Testis (tissue), 3 donors: ENCODE measurements around the gene PIWIL4. TPM values are rescaled to one million over a fixed set of nuclear protein-coding genes. Genes with fewer than 3 reads are reported as not detected.

ENCODE experiments used
- DNase-seq: peaks from one replicate; pipeline ENCODE4 v3.0.0-alpha.2; 2019
- H3K27ac ChIP-seq, 2 donors: fragments of 200-600 bp; sonication (generic); one replicate each; pipeline ENCODE4 v1.5.1; 2019
- H3K27me3 ChIP-seq: fragments of 200-600 bp; sonication (generic); one replicate; pipeline ENCODE4 v1.5.1; 2019
- H3K36me3 ChIP-seq: fragments of 200-600 bp; sonication (generic); one replicate; pipeline ENCODE4 v1.5.1; 2017; ENCODE audit warnings: low read depth; ENCODE audit errors: missing control alignments
- H3K4me1 ChIP-seq: fragments of 200-600 bp; sonication (generic); one replicate; pipeline ENCODE4 v1.5.1; 2019
- H3K4me3 ChIP-seq, 2 donors: fragments of 200-600 bp; sonication (generic); one replicate each; pipeline ENCODE4 v1.5.1; 2017 to 2019
- H3K9me3 ChIP-seq: fragments of 200-600 bp; sonication (generic); one replicate; pipeline ENCODE4 v1.5.1; 2017
- POLR2A ChIP-seq: fragments of 450-650 bp; IDR thresholded peaks from one replicate; pipeline ENCODE4 v1.6.1; 2017; ENCODE audit warnings: antibody characterized with exemption, mild to moderate bottlenecking, moderate library complexity
- WGBS, 2 donors: methylation state at CpG; one replicate each; pipeline ENCODE4 v1.1.5; 2018; 5-methylcytosine and 5-hydroxymethylcytosine counted together
- intact Hi-C: fragments of 100-400 bp; cut with DNase I; formaldehyde crosslinking; loops from one replicate; pipeline ENCODE4 v1.15.1; 2023; ENCODE audit warnings: low total_unique reads
- polyA plus RNA-seq: library from polyadenylated mRNA; stranded (reverse); fragments of 350-450 nt; fragmentation: Illumina TruSeq; extraction: RNeasy Lipid Tissue Mini Kit (QIAGEN cat#74804); gene quantifications from one replicate; pipeline ENCODE4 v1.2.3, GENCODE V29; 2014; ENCODE audit warnings: low read depth, low replicate concordance; ENCODE audit not compliant: insufficient read depth
- total RNA-seq, 2 donors: library from RNA; depleted of rRNA; stranded (reverse); fragments of >200 nt; gene quantifications; one replicate each; pipeline ENCODE4 v1.2.3, GENCODE V29; 2016
- TF ChIP-seq, protein P1 (sequence below), 3 experiments: fragments of 450-650 bp in 2 of 3; fragments of 200-600 bp in 1 of 3; sonication (generic) in 1 of 3; IDR thresholded peaks; one replicate each; pipeline ENCODE4 v1.5.1; 2016 to 2019; ENCODE audit warnings: antibody characterized with exemption in 3 of 3, mild to moderate bottlenecking in 2 of 3, moderate library complexity in 1 of 3

The PIWIL4 gene
- total and polyA plus RNA-seq, 3 donors from 2014 or later = 19.9 to 30.2 (median 23.0) TPM

DNA sequence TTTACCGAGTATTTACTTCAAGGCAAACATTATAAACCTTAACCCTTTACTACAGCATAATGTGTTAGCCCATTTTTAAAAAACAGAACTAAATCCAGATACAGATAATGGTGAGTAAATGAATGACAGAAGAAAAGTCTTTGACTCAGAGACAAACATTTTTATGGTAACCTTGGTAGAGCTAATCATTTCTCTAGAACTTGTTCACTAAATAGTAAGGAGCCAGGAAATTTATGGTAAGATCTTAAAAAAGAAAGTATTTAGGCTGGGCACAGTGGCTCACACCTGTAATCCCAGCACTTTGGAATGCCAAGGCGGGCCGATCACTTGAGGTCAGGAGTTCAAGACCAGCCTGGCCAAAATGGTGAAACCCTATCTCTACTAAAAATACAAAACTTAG is 35.0 kb upstream of the PIWIL4 start:
- intact Hi-C loops = no loop called here
- no peak overlapping the region for H3K27ac ChIP-seq
- 90 to 98% methylated on average over 3 of the region's 3 CpGs for WGBS, 2 donors

DNA sequence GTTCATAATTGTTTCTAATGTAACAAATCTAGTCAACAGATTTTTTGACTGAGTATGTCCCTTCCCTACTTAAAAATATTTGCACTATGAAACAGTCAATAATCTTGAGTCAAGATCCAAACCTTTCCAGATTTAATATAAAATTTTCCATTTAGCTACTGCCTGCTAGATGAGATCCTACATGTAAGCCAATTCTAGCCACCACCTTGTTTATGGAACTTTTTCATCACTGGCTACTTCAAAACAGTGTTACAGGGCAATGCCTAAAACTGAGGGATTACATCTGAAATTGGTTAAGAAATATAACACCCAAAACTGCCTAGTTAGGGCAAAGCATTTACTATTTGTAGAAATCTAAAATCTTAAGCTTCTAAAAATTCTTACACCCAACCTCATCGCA is 34.0 kb upstream of the PIWIL4 start:
- no peaks in the 10 kb centered on the region for H3K27me3 ChIP-seq
- H3K36me3 ChIP-seq = no peaks in the 10 kb centered on the region
- H3K9me3 ChIP-seq = no peaks in the 10 kb centered on the region
- WGBS, 2 donors = 89 to 90% methylated on average over 1 of the region's 1 CpG
- no peak overlapping the region for H3K27ac ChIP-seq
- no peak overlapping the region for H3K4me3 ChIP-seq
- intact Hi-C loops = no loop called here
- TF ChIP-seq, protein P1, sequence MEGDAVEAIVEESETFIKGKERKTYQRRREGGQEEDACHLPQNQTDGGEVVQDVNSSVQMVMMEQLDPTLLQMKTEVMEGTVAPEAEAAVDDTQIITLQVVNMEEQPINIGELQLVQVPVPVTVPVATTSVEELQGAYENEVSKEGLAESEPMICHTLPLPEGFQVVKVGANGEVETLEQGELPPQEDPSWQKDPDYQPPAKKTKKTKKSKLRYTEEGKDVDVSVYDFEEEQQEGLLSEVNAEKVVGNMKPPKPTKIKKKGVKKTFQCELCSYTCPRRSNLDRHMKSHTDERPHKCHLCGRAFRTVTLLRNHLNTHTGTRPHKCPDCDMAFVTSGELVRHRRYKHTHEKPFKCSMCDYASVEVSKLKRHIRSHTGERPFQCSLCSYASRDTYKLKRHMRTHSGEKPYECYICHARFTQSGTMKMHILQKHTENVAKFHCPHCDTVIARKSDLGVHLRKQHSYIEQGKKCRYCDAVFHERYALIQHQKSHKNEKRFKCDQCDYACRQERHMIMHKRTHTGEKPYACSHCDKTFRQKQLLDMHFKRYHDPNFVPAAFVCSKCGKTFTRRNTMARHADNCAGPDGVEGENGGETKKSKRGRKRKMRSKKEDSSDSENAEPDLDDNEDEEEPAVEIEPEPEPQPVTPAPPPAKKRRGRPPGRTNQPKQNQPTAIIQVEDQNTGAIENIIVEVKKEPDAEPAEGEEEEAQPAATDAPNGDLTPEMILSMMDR (IDR thresholded peaks at IDR 0.05) = no peak
- TF ChIP-seq POLR2A = no peak
- DNase-seq = no peak
- no peaks in the 10 kb centered on the region for H3K4me1 ChIP-seq

More for the DNA sequence above, 35.0 kb upstream of the PIWIL4 start:
- Histone ChIP-seq H3K9me3 (no peaks in the 10 kb centered on the region), H3K27me3 (no peaks in the 10 kb centered on the region), H3K4me3 (no peak overlapping the region), H3K36me3 (no peaks in the 10 kb centered on the region), H3K4me1 (no peaks in the 10 kb centered on the region)
- TF ChIP-seq POLR2A = no peak
- TF ChIP-seq, protein P1 (IDR thresholded peaks at IDR 0.05) = no peak
- no peak for DNase-seq

DNA sequence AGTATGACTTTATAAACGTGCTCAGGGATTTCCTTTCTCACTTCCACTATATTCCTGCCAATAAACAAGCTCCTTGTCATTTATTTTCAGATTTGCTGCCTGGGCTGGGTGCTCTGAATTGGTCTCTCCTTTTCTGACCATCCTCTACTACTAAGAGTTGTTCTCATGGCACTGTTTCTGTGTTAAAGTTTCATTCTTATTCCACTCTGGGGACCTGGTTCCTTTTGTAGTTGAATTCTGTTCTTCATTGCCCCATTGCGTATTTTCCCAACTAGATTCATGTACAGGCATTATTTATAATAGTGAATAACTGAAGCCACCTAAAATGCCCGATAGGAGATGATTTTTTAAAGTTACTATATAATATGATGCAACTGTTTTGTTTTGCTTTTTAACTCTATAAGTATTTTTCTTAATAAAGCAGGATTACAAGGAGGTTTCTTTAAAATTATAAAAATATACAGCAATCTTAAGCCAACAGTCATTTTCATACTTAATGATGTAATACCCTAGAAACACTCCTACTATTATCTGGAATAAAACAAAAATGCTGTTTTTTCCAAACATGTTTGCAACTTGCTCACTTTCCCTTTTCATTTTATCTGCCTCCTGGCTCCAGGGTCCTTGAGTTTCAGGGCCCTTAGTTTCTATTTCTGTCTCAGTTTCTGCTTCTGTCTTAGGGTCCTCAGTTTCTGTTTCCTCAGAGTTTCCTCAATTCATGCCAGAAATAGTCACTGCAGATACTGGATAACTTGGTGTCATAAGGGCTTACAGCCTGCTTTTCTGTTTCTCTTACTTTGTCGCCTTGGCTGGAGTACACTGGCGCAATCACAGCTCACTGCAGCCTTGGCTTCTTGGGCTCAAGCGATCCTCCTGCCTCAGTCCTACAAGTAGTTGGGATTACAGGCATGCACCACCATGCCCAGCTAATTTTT is 33.2 kb upstream of the PIWIL4 start:
- no peak for DNase-seq
- Histone ChIP-seq H3K4me3 (peak overlapping the region in 1 of 2 donors; percentile 23), H3K4me1 (no peaks in the 10 kb centered on the region), H3K27me3 (no peaks in the 10 kb centered on the region), H3K9me3 (no peaks in the 10 kb centered on the region), H3K27ac (no peak overlapping the region), H3K36me3 (no peaks in the 10 kb centered on the region)
- whole genome bisulfite sequencing, 2 donors = 47 to 49% methylated on average over 6 of the region's 6 CpGs
- intact Hi-C loops = no loop called here
- TF ChIP-seq POLR2A = no peak
- TF ChIP-seq, protein P1 (IDR thresholded peaks at IDR 0.05) = no peak

DNA sequence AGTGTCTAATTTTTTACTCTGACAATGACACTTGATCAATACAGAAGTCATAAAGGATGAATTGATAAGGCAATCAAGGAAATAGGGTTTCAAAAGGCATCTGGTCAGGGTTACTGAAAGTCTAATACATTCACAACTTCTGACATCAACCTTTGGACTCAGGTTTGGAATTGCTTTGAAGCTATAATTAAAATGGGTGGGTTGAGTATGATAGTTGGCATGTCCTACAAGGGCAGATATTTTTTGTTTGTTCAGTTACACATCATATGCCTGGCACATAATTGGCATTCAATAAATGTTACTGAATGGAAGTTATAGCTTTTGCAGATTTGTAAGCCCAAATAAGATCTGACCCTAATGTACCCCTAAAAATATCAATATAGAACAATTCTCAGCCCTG is 30.8 kb upstream of the PIWIL4 start:
- Histone ChIP-seq H3K4me3 (no peak overlapping the region), H3K9me3 (no peaks in the 10 kb centered on the region), H3K4me1 (no peaks in the 10 kb centered on the region), H3K27me3 (no peaks in the 10 kb centered on the region), H3K27ac (no peak overlapping the region), H3K36me3 (no peaks in the 10 kb centered on the region)
- TF ChIP-seq, protein P1 (IDR thresholded peaks at IDR 0.05) = no peak
- no peak for TF ChIP-seq POLR2A
- DNase-seq = no peak
- intact Hi-C loops = no loop called here
